Measurements from ENCODE around the gene POMP.

Gene POMP

GRCh38 chr13:28640861-28641599 lies 17.9 kb upstream of the POMP start:
- TF ChIP-seq TEAD4 (IDR thresholded peaks at IDR 0.05) (no peak), ZBTB7A (IDR thresholded peaks at IDR 0.05; ENCODE audit: low read depth) (no peak), FOXM1 (IDR thresholded peaks at IDR 0.05; ENCODE audit: borderline replicate concordance, low read depth) (no peak), RAD21 (IDR thresholded peaks at IDR 0.05; ENCODE audit: low read depth) (no peak), EP300 (IDR thresholded peaks at IDR 0.05; ENCODE audit: borderline replicate concordance) (no peak), CEBPB (IDR thresholded peaks at IDR 0.05) (no peak)

GRCh38 chr13:28641600-28641926 lies 17.4 kb upstream of the POMP start:
- no peak for TF ChIP-seq MAX (IDR thresholded peaks at IDR 0.05)
- TF ChIP-seq CREB1 (IDR thresholded peaks at IDR 0.05; ENCODE audit: low read depth) = no peak
- TF ChIP-seq TAF1 (IDR thresholded peaks at IDR 0.05; ENCODE audit: low read depth) = no peak
- no peak for TF ChIP-seq YY1 (IDR thresholded peaks at IDR 0.05; ENCODE audit: low read depth)

DNA sequence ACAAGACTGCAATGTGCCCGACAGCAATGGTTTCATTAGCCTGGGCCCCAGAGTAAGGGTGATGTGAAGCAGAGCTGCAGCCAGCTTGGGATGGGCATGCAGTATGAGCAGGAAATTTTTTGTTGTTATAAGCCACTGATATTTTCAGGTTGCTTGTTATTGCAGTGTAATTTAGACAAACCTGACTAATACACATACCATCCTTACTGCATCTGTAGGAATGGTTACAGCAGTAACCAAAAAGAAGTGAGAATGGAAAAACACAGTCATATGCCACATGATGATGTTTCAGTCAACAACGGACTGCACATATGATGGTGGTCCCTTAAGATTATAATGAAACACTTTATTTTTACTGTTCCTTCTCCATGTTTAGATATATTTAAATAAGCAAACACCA lies 8.6 kb upstream of the POMP start:
- TF ChIP-seq NFIC (IDR thresholded peaks at IDR 0.05) (no peak), TCF12 (IDR thresholded peaks at IDR 0.05; ENCODE audit: low read depth) (no peak), YY1 (IDR thresholded peaks at IDR 0.05; ENCODE audit: low read depth) (no peak), FOXM1 (IDR thresholded peaks at IDR 0.05; ENCODE audit: borderline replicate concordance, low read depth) (no peak), TEAD4 (IDR thresholded peaks at IDR 0.05) (no peak), MAX (IDR thresholded peaks at IDR 0.05) (no peak), RAD21 (IDR thresholded peaks at IDR 0.05; ENCODE audit: low read depth) (no peak), CREB1 (IDR thresholded peaks at IDR 0.05; ENCODE audit: low read depth) (no peak), CEBPB (IDR thresholded peaks at IDR 0.05) (no peak), EP300 (IDR thresholded peaks at IDR 0.05; ENCODE audit: borderline replicate concordance) (no peak), EGR1 (IDR thresholded peaks at IDR 0.05) (no peak), REST (IDR thresholded peaks at IDR 0.05; ENCODE audit: low read depth) (no peak), USF1 (IDR thresholded peaks at IDR 0.05) (no peak)

- TF ChIP-seq EP300 (IDR thresholded peaks at IDR 0.05; ENCODE audit: borderline replicate concordance) (no peak), RAD21 (IDR thresholded peaks at IDR 0.05; ENCODE audit: low read depth) (no peak), EGR1 (IDR thresholded peaks at IDR 0.05) (no peak), MAX (IDR thresholded peaks at IDR 0.05) (no peak), TEAD4 (IDR thresholded peaks at IDR 0.05) (no peak), NFIC (IDR thresholded peaks at IDR 0.05) (no peak), USF1 (IDR thresholded peaks at IDR 0.05) (no peak), TAF1 (IDR thresholded peaks at IDR 0.05; ENCODE audit: low read depth) (no peak), REST (IDR thresholded peaks at IDR 0.05; ENCODE audit: low read depth) (no peak)
These were observed 7.0 kb upstream of the POMP start for GRCh38 chr13:28651810-28652401.

- TF ChIP-seq FOXM1 (IDR thresholded peaks at IDR 0.05; ENCODE audit: borderline replicate concordance, low read depth) (no peak), CEBPB (IDR thresholded peaks at IDR 0.05) (no peak), EGR1 (IDR thresholded peaks at IDR 0.05) (no peak), REST (IDR thresholded peaks at IDR 0.05; ENCODE audit: low read depth) (no peak), EP300 (IDR thresholded peaks at IDR 0.05; ENCODE audit: borderline replicate concordance) (no peak), TEAD4 (IDR thresholded peaks at IDR 0.05) (no peak), TAF1 (IDR thresholded peaks at IDR 0.05; ENCODE audit: low read depth) (no peak), YY1 (IDR thresholded peaks at IDR 0.05; ENCODE audit: low read depth) (no peak), MAX (IDR thresholded peaks at IDR 0.05) (no peak), NFIC (IDR thresholded peaks at IDR 0.05) (no peak), TCF12 (IDR thresholded peaks at IDR 0.05; ENCODE audit: low read depth) (no peak), ZBTB7A (IDR thresholded peaks at IDR 0.05; ENCODE audit: low read depth) (no peak), RAD21 (IDR thresholded peaks at IDR 0.05; ENCODE audit: low read depth) (no peak), USF1 (IDR thresholded peaks at IDR 0.05) (no peak), CREB1 (IDR thresholded peaks at IDR 0.05; ENCODE audit: low read depth) (no peak)
These were observed 5.8 kb upstream of the POMP start for GRCh38 chr13:28653111-28653510.

Measured in Ishikawa (cell line).